GM12873 (cell line): ENCODE data around the gene TAP2.

Experiments
- CTCF ChIP-seq: IDR thresholded peaks from 2 replicates; pipeline ENCODE4 v1.5.1; 2012; ENCODE audit warnings: low read depth, mild to moderate bottlenecking, moderate library complexity, low read length, control low read depth; ENCODE audit not compliant: insufficient read depth; ENCODE audit errors: missing control alignments

Gene TAP2

GRCh38 chr6:32836873-32837272 is 1.7 kb downstream of the TAP2 start:
- no peak for TF ChIP-seq CTCF

- no peak for TF ChIP-seq CTCF
These were observed 3.2 kb downstream of the TAP2 start for GRCh38 chr6:32835167-32835893.

GRCh38 chr6:32833664-32834063 is 4.9 kb downstream of the TAP2 start:
- no peak for TF ChIP-seq CTCF

GRCh38 chr6:32832535-32832934 is 6.0 kb downstream of the TAP2 start:
- TF ChIP-seq CTCF: no peak

- no peak for TF ChIP-seq CTCF
These were observed 7.6 kb downstream of the TAP2 start for GRCh38 chr6:32830936-32831335.

GRCh38 chr6:32830017-32830416 is 8.5 kb downstream of the TAP2 start:
- TF ChIP-seq CTCF: no peak

- no peak for TF ChIP-seq CTCF
These were observed 9.0 kb downstream of the TAP2 start for GRCh38 chr6:32829495-32829894.

GRCh38 chr6:32827025-32827424 is 11.5 kb downstream of the TAP2 start:
- TF ChIP-seq CTCF: no peak
